Measurements from ENCODE around the gene DEGS1.

DNA sequence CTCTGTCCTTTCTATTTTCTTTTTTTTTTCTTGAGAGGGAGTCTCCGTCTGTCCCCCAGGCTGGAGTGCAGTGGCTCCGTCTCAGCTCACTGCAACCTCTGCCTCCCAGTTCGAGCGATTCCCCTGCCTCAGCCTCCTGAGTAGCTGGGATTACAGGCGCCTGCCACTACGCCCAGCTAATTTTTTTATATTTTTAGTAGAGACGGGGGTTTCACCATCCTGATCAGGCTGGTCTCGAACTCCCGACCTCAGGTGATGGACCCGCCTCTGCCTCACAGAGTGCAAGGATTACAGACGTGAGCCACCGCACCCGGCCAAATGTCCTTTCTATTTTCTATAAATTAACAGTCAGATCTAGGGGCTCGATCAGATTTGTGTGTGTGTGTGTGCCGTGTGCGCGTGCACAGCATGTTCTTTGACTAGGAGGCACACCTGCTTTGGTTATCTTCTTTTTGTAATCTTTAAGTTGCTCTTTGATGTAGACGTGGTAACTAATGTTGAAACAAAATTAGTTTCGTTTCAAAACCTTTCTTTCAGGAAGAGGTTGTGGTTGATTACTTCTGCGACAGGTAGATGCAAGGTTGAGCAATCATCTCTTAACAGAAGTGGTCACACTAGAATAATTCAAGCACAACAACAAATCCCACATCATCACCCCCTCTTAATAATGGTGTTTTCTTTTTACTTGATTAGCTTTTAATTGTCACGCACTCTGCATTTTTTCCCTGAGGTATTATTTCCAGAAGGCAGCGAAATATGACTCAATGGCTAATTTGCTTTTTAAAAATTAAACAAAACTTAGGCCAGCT lies 779 bp upstream of the DEGS1 start:
- no peak for TF ChIP-seq POLR2A (IDR thresholded peaks at IDR 0.05)
- TF ChIP-seq, protein P1, sequence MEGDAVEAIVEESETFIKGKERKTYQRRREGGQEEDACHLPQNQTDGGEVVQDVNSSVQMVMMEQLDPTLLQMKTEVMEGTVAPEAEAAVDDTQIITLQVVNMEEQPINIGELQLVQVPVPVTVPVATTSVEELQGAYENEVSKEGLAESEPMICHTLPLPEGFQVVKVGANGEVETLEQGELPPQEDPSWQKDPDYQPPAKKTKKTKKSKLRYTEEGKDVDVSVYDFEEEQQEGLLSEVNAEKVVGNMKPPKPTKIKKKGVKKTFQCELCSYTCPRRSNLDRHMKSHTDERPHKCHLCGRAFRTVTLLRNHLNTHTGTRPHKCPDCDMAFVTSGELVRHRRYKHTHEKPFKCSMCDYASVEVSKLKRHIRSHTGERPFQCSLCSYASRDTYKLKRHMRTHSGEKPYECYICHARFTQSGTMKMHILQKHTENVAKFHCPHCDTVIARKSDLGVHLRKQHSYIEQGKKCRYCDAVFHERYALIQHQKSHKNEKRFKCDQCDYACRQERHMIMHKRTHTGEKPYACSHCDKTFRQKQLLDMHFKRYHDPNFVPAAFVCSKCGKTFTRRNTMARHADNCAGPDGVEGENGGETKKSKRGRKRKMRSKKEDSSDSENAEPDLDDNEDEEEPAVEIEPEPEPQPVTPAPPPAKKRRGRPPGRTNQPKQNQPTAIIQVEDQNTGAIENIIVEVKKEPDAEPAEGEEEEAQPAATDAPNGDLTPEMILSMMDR (IDR thresholded peaks at IDR 0.05): no peak
